ENCODE data around the gene SPINT1. TPM values are rescaled to one million over a fixed set of nuclear protein-coding genes. Genes with fewer than 3 reads are reported as not detected.

SPINT1 gene
- total and polyA plus RNA-seq, 2 donors, result 17.4 to 31.4 TPM

DNA sequence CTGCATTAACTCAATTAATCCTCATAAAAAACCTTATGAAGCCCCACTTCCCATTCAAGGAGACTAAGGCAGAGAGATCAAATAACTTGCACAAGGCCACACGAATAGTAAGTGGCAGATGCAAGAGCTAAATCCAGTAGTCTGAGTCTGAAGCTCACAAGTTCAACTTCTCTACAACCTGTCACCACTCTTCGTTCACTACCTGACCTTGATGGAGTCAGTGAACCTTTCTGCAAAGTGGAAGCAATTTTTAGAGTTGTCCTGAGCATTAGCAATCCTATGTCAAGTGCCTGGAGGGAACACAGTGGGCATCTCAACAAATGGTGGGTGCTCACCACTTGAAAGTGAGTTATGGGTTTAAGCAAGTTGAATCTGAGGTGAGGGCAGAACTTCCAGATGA lies 2.1 kb upstream of the SPINT1 start:
- WGBS, result 77% methylated on average over 2 of the region's 2 CpGs
- no peak for DNase-seq (ENCODE audit: extremely low spot score)
- Histone ChIP-seq H3K4me1 (ENCODE audit: insufficient read depth) (no peaks in the 10 kb centered on the region), H3K36me3 (ENCODE audit: insufficient read depth) (no peaks in the 10 kb centered on the region), H3K27ac (ENCODE audit: low read depth) (no peak overlapping the region), H3K4me3 (ENCODE audit: low read depth, low read length) (no peak overlapping the region)

DNA sequence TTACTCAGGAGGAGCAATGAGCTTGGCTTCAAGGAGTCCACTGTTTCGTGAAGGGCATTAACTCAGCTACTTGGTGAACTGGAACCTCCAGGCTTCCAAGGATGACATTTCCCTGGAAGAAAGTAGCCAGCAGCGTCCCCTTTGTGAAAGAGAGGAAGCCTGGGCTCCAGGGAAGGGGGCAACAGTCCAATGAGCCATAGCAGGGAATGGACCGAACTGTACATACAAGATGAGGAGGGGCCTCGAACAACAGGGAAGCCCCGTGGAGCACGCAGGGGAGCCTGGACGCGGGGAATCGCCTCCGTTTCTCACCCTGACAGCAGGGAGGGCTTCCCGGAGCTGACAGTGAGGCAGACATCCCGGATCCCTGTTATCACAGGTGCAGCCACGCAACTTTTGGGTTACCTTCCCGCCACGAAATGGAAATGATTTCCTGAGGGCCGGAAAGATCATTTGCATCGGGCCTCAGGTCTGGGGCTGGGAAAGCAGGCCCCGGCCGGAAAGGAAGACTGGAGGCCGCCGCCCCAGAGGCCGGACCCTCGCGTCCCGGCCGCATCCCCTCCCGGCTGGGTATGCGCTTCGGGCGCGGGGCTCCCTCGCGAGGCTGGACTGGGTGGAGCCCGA lies 475 bp upstream of the SPINT1 start:
- Histone ChIP-seq H3K4me3 (ENCODE audit: low read depth, low read length) (peak overlapping the region; percentile 54), H3K27ac (ENCODE audit: low read depth) (no peak overlapping the region), H3K36me3 (ENCODE audit: insufficient read depth) (no peaks in the 10 kb centered on the region), H3K4me1 (ENCODE audit: insufficient read depth) (no peaks in the 10 kb centered on the region)
- 18% methylated on average over 34 of the region's 34 CpGs for WGBS
- DNase-seq (ENCODE audit: extremely low spot score), result no peak

DNA sequence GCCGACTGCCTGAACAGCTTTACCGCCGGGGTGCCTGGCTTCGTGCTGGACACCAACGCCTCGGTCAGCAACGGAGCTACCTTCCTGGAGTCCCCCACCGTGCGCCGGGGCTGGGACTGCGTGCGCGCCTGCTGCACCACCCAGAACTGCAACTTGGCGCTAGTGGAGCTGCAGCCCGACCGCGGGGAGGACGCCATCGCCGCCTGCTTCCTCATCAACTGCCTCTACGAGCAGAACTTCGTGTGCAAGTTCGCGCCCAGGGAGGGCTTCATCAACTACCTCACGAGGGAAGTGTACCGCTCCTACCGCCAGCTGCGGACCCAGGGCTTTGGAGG lies 815 bp downstream of the SPINT1 start:
- WGBS, result 1% methylated on average over 28 of the region's 28 CpGs
- no peak for DNase-seq (ENCODE audit: extremely low spot score)
- H3K36me3 ChIP-seq (ENCODE audit: insufficient read depth), result no peaks in the 10 kb centered on the region
- H3K27ac ChIP-seq (ENCODE audit: low read depth), result peak overlapping the region; percentile 82
- no peaks in the 10 kb centered on the region for H3K4me1 ChIP-seq (ENCODE audit: insufficient read depth)
- peak overlapping the region; percentile 54 for H3K4me3 ChIP-seq (ENCODE audit: low read depth, low read length)

DNA sequence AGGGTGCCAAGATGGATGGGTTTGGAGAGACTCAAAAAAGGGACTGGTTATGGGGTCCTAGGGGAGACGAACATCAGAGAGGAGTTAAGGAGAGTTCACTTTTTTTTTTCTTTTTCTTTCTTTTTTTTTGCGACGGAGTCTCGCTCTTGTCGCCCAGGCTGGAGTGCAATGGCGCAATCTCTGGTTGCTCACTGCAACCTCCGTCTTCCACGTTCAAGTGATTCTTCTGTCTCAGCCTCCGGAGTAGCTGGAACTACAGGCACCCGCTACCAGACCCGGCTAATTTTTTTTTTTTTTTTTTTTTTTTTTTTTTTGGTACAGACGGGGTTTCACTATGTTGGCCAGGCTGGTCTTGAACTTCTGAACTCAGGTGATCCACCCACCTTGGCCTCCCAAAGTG lies 1.2 kb downstream of the SPINT1 start:
- no peak for DNase-seq (ENCODE audit: extremely low spot score)
- Histone ChIP-seq H3K4me1 (ENCODE audit: insufficient read depth) (no peaks in the 10 kb centered on the region), H3K4me3 (ENCODE audit: low read depth, low read length) (peak overlapping the region; percentile 54), H3K36me3 (ENCODE audit: insufficient read depth) (no peaks in the 10 kb centered on the region), H3K27ac (ENCODE audit: low read depth) (peak overlapping the region; percentile 82)
- WGBS, result 50% methylated on average over 12 of the region's 12 CpGs

DNA sequence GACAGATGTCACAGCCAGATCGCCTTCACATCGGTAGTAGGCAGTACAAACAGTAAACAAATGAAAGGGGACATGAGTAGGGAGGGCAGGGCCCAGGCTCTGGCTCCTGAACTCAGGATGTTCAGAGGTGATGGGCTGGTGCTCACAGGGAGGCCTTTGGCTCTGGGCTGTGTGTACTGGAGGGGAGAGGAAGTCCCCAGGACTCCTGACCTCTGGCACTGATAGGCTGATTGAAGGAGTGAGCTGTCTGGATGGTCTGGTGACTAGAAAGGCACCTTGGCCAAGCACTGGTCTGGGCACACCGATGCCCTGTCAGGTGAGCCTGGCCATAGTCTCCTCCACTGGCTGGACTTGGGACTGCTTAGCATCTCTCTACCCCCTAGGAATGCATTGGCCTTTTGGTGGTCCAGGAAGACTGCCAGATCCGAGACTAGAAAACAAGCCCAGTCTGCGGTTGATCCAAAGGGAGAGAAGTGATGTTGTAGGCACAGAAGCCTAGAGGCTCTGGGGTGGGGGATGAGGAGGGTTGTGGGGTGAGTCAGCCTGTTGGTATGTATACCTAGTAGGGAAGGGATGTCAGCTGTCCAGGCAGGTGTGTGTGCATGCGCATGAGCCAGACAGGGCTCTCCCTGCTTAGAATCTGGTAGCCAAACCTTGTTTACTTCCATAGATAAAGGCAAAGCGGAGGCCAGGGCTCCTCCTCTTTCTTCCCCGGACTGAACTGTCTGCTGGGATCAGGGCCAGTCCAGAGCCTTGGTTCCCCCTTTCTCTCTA lies 1.9 kb downstream of the SPINT1 start:
- Histone ChIP-seq H3K4me3 (ENCODE audit: low read depth, low read length) (no peak overlapping the region), H3K27ac (ENCODE audit: low read depth) (peak overlapping the region; percentile 82), H3K36me3 (ENCODE audit: insufficient read depth) (no peaks in the 10 kb centered on the region), H3K4me1 (ENCODE audit: insufficient read depth) (no peaks in the 10 kb centered on the region)
- WGBS, result 71% methylated on average over 8 of the region's 8 CpGs
- peak; percentile 55 for DNase-seq (ENCODE audit: extremely low spot score)

DNA sequence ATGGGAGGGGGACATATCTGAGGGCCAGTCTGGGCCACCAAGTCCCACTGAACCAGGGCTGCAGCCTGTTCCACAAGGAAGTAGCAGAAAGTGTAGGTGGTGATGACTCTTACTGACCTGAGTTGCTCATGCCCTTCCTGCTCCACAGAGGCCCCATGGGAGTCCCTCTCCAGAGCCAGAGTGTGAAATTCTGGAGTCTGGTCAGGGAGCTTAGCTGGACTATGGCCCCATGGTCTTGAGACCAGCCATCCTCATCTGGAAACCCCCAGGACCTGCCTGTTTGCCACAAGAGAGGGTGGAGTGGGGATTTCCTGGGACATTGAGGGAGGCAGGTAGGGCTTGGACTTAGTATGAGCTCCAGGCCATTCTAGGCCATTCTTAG lies 3.0 kb downstream of the SPINT1 start:
- H3K27ac ChIP-seq (ENCODE audit: low read depth), result peak overlapping the region; percentile 60
- no peaks in the 10 kb centered on the region for H3K4me1 ChIP-seq (ENCODE audit: insufficient read depth)
- H3K36me3 ChIP-seq (ENCODE audit: insufficient read depth), result no peaks in the 10 kb centered on the region
- H3K4me3 ChIP-seq (ENCODE audit: low read depth, low read length), result no peak overlapping the region
- no peak for DNase-seq (ENCODE audit: extremely low spot score)

DNA sequence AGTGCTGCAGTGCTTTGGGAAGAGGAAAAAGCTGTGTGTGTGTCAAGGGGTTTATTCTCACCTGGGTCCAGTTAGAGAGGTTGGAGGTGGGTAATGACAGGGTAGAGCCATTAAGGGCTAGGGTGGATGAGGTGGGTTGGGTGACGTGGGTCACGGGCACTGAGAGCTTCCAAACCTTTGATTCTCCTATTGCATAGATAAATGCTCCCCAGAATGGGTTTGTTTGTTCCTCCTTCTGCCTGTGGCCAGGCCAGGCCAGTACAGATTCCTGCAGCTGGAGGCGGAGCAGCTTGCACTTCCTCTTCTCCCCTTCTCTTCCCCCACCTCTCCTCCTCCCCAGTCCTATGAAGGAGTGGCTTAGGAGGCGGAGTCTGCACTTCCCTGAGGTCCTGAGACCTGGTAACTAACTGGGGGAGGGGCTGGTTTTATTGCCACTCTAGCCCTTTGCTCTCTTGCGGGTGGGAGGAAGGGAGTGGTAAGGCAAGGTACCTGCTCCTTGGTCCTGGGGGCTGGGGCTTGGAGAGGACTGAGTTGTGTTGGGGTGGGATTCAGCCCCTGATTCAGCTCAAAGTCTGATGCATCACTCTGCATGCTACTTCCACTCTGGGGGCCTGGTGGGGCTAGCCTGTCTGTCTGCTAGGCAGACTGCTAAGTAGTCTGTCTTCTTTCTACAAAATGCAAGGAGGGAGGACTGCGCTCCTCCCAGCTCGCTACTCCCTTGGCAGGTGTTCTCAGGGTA lies 3.5 kb downstream of the SPINT1 start:
- no peaks in the 10 kb centered on the region for H3K36me3 ChIP-seq (ENCODE audit: insufficient read depth)
- H3K4me1 ChIP-seq (ENCODE audit: insufficient read depth), result no peaks in the 10 kb centered on the region
- 75% methylated on average over 7 of the region's 7 CpGs for WGBS
- H3K4me3 ChIP-seq (ENCODE audit: low read depth, low read length), result no peak overlapping the region
- peak overlapping the region; percentile 60 for H3K27ac ChIP-seq (ENCODE audit: low read depth)
- DNase-seq (ENCODE audit: extremely low spot score), result peak; percentile 73

DNA sequence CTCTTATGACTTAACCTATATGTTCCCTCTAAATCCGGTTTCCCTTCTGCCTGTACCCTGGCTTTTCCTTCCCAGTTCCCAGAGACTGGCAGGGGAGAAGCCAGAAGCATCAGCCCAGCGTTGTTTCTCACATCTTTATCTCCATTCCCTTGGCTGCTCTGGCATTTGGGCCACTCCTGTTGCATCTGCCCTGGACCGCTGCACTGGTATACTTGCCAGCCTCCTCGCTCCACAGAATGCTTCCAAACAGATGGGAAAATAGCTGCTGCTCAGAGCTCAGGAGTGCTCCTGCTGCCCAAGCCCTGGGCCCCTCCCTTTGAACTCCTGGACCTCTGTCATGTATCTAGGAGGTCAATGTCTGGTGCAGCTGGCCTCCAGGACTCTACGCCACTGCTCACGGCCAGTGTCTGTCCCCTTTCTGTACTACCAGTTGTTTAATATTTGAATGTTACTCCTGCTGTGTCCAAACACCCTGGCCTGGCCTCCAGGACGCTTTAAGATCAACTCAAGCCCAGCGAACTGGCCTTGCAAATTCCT lies 6.8 kb downstream of the SPINT1 start:
- Histone ChIP-seq H3K4me3 (ENCODE audit: low read depth, low read length) (no peak overlapping the region), H3K27ac (ENCODE audit: low read depth) (no peak overlapping the region), H3K36me3 (ENCODE audit: insufficient read depth) (no peaks in the 10 kb centered on the region), H3K4me1 (ENCODE audit: insufficient read depth) (no peaks in the 10 kb centered on the region)
- no peak for DNase-seq (ENCODE audit: extremely low spot score)
- WGBS, result 85% methylated on average over 8 of the region's 8 CpGs

DNA sequence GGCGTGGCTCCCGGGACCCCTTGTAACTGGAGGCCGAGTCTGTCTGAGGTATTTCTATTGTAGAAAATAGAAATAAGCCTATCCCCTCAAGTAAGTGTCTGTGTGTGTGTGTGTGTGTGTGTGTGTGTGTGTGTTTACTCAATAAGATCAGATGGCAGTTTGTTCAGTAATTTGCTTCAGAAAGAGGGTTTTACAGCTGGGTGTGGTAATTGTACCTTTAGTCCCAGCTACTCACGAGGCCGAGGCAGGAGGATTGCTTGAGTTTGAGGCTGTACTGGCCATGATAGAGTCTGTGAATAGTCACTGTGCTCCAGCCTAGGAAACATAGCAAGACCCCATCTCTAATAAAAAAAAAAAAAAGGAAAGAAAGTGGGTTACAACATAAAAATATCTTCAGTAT lies 8.7 kb downstream of the SPINT1 start:
- no peaks in the 10 kb centered on the region for H3K4me1 ChIP-seq (ENCODE audit: insufficient read depth)
- H3K36me3 ChIP-seq (ENCODE audit: insufficient read depth), result no peaks in the 10 kb centered on the region
- H3K4me3 ChIP-seq (ENCODE audit: low read depth, low read length), result no peak overlapping the region
- WGBS, result 91% methylated on average over 5 of the region's 5 CpGs
- H3K27ac ChIP-seq (ENCODE audit: low read depth), result no peak overlapping the region
- DNase-seq (ENCODE audit: extremely low spot score), result no peak

DNA sequence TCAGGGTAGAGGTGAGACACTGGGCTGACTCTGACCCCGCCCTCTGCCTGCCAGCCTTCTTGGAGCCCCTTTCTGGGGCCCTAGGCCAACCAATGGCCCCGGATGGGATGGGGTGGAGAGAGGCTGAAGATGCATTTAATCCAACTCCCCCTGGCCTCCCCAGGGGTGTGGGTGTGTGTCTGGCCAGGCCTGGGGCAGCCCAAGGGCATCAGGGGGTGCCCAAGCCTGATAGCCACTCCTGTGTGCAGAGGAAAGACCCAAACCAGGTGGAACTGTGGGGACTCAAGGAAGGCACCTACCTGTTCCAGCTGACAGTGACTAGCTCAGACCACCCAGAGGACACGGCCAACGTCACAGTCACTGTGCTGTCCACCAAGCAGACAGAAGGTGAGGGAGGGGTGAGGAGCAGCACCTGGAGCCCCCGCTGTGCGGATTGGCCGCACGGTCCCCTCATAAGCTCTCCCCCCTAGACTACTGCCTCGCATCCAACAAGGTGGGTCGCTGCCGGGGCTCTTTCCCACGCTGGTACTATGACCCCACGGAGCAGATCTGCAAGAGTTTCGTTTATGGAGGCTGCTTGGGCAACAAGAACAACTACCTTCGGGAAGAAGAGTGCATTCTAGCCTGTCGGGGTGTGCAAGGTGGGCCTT lies 9.5 kb downstream of the SPINT1 start:
- no peak for DNase-seq (ENCODE audit: extremely low spot score)
- no peak overlapping the region for H3K4me3 ChIP-seq (ENCODE audit: low read depth, low read length)
- no peaks in the 10 kb centered on the region for H3K4me1 ChIP-seq (ENCODE audit: insufficient read depth)
- 92% methylated on average over 16 of the region's 16 CpGs for WGBS
- H3K36me3 ChIP-seq (ENCODE audit: insufficient read depth), result no peaks in the 10 kb centered on the region
- H3K27ac ChIP-seq (ENCODE audit: low read depth), result no peak overlapping the region

DNA sequence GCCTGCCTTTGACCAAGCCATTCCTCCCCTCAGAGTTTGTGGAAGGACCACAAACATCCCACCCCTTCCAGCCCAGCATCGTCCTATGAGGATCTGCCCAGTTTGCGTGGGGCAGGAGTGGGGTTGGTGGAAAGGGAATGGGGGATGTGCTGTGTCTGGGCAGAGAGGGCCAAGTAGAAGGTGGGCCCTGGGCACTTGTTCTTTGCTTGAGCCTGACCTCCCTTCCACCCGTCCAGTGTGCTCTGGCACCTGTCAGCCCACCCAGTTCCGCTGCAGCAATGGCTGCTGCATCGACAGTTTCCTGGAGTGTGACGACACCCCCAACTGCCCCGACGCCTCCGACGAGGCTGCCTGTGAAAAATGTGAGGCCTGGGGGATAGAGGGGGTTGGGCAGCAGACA lies 10.3 kb downstream of the SPINT1 start:
- no peak overlapping the region for H3K27ac ChIP-seq (ENCODE audit: low read depth)
- H3K4me3 ChIP-seq (ENCODE audit: low read depth, low read length), result no peak overlapping the region
- no peaks in the 10 kb centered on the region for H3K36me3 ChIP-seq (ENCODE audit: insufficient read depth)
- 58% methylated on average over 10 of the region's 10 CpGs for WGBS
- H3K4me1 ChIP-seq (ENCODE audit: insufficient read depth), result no peaks in the 10 kb centered on the region
- no peak for DNase-seq (ENCODE audit: extremely low spot score)

DNA sequence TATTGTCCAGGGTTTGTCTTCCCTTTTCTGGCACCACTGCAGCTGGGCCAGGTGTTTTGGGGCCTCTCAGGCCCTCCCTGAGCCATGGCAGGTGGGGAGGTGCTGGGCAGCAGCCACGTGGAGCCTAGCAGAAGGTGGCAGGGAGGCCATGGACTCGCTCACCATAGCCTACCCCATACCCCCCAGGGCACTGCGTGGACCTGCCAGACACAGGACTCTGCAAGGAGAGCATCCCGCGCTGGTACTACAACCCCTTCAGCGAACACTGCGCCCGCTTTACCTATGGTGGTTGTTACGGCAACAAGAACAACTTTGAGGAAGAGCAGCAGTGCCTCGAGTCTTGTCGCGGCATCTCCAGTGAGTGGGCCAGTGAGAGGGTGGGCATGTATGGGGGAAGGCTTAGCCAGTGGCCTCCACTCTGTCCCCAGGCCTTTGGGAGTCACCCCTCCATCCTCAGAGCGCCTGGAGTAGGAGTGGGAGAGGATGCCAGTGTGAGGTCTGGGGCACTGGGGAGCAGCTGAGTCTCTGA lies 11.9 kb downstream of the SPINT1 start:
- H3K27ac ChIP-seq (ENCODE audit: low read depth), result no peak overlapping the region

DNA sequence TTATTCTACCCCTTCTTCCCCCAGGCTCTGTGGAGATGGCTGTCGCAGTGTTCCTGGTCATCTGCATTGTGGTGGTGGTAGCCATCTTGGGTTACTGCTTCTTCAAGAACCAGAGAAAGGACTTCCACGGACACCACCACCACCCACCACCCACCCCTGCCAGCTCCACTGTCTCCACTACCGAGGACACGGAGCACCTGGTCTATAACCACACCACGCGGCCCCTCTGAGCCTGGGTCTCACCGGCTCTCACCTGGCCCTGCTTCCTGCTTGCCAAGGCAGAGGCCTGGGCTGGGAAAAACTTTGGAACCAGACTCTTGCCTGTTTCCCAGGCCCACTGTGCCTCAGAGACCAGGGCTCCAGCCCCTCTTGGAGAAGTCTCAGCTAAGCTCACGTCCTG lies 12.9 kb downstream of the SPINT1 start:
- 68% methylated on average over 8 of the region's 8 CpGs for WGBS
- DNase-seq (ENCODE audit: extremely low spot score), result no peak
- no peak overlapping the region for H3K4me3 ChIP-seq (ENCODE audit: low read depth, low read length)
- no peak overlapping the region for H3K27ac ChIP-seq (ENCODE audit: low read depth)
- H3K36me3 ChIP-seq (ENCODE audit: insufficient read depth), result no peaks in the 10 kb centered on the region
- H3K4me1 ChIP-seq (ENCODE audit: insufficient read depth), result no peaks in the 10 kb centered on the region

More for the DNA sequence above, 11.9 kb downstream of the SPINT1 start:
- WGBS, result 85% methylated on average over 13 of the region's 13 CpGs
- no peaks in the 10 kb centered on the region for H3K4me1 ChIP-seq (ENCODE audit: insufficient read depth)
- H3K4me3 ChIP-seq (ENCODE audit: low read depth, low read length), result no peak overlapping the region
- no peaks in the 10 kb centered on the region for H3K36me3 ChIP-seq (ENCODE audit: insufficient read depth)
- no peak for DNase-seq (ENCODE audit: extremely low spot score)

All from urinary bladder (tissue), 4 donors.